ENCODE data around the gene GALNT12. TPM values are rescaled to one million over a fixed set of nuclear protein-coding genes. Genes with fewer than 3 reads are reported as not detected.

Gene GALNT12
- total and polyA plus RNA-seq, 8 donors, result 9.0 to 212 (median 41.8) TPM

- Histone ChIP-seq H3K27me3 (no peaks in the 10 kb centered on the region), H3K4me1 (no peaks in the 10 kb centered on the region), H3K4me3 (no peak overlapping the region), H3K9me3 (peaks cover 0 to 9% (median 2%) of the 10 kb centered on the region in 4 donors), H3K36me3 (peaks cover 18 to 68% (median 57%) of the 10 kb centered on the region in 4 donors), H3K27ac (no peak overlapping the region)
- no peak for DNase-seq
- TF ChIP-seq POLR2A (IDR thresholded peaks at IDR 0.05) (no peak), EP300 (IDR thresholded peaks at IDR 0.05) (no peak), CTCF (IDR thresholded peaks at IDR 0.05) (no peak), POLR2AphosphoS5 (IDR thresholded peaks at IDR 0.05) (no peak)
- intact Hi-C loops (cut with DNase I; ENCODE audit: low total_unique reads), result no loop called here
- 74 to 93% (median 89%) methylated on average over 1 of the region's 1 CpG for WGBS, 5 donors
Observed at GRCh38 chr9:98765256-98765655, 42.2 kb upstream of the GALNT12 start.

- peaks cover 30 to 82% (median 70%) of the 10 kb centered on the region in 4 donors for H3K36me3 ChIP-seq
- intact Hi-C loops (cut with DNase I; ENCODE audit: low total_unique reads), result no loop called here
- TF ChIP-seq POLR2AphosphoS5 (IDR thresholded peaks at IDR 0.05) (no peak), POLR2A (IDR thresholded peaks at IDR 0.05) (no peak), CTCF (IDR thresholded peaks at IDR 0.05) (no peak), EP300 (IDR thresholded peaks at IDR 0.05) (no peak)
- no peak for DNase-seq
- WGBS, 5 donors, result 89 to 97% (median 95%) methylated on average over 2 of the region's 2 CpGs
- no peak overlapping the region for H3K4me3 ChIP-seq
- no peaks in the 10 kb centered on the region for H3K27me3 ChIP-seq
- H3K4me1 ChIP-seq, result no peaks in the 10 kb centered on the region
- H3K9me3 ChIP-seq, result peaks cover 0 to 9% (median 2%) of the 10 kb centered on the region in 4 donors
- H3K27ac ChIP-seq, result no peak overlapping the region
Observed at GRCh38 chr9:98766586-98766985, 40.9 kb upstream of the GALNT12 start.

GRCh38 chr9:98767196-98767595 is 40.3 kb upstream of the GALNT12 start:
- H3K4me3 ChIP-seq, result no peak overlapping the region
- H3K9me3 ChIP-seq, result peaks cover 0 to 9% (median 2%) of the 10 kb centered on the region in 4 donors
- H3K27me3 ChIP-seq, result no peaks in the 10 kb centered on the region
- TF ChIP-seq POLR2A (IDR thresholded peaks at IDR 0.05) (no peak), EP300 (IDR thresholded peaks at IDR 0.05) (no peak), POLR2AphosphoS5 (IDR thresholded peaks at IDR 0.05) (no peak), CTCF (IDR thresholded peaks at IDR 0.05) (no peak)
- H3K27ac ChIP-seq, result no peak overlapping the region
- no peaks in the 10 kb centered on the region for H3K4me1 ChIP-seq
- intact Hi-C loops (cut with DNase I; ENCODE audit: low total_unique reads), result no loop called here
- no peak for DNase-seq
- H3K36me3 ChIP-seq, result peaks cover 36 to 88% (median 76%) of the 10 kb centered on the region in 4 donors
- WGBS, 5 donors, result 90 to 97% (median 95%) methylated on average over 3 of the region's 3 CpGs

- 88 to 97% (median 96%) methylated on average over 7 of the region's 7 CpGs for WGBS, 5 donors
- H3K36me3 ChIP-seq, result peaks cover 43 to 95% (median 83%) of the 10 kb centered on the region in 4 donors
- no peak overlapping the region for H3K4me3 ChIP-seq
- TF ChIP-seq POLR2A (IDR thresholded peaks at IDR 0.05) (no peak), CTCF (IDR thresholded peaks at IDR 0.05) (no peak), POLR2AphosphoS5 (IDR thresholded peaks at IDR 0.05) (no peak), EP300 (IDR thresholded peaks at IDR 0.05) (no peak)
- H3K9me3 ChIP-seq, result peaks cover 0 to 9% (median 2%) of the 10 kb centered on the region in 4 donors
- intact Hi-C loops (cut with DNase I; ENCODE audit: low total_unique reads), result no loop called here
- no peak for DNase-seq
- no peak overlapping the region for H3K27ac ChIP-seq
- no peaks in the 10 kb centered on the region for H3K27me3 ChIP-seq
- H3K4me1 ChIP-seq, result no peaks in the 10 kb centered on the region
Observed at GRCh38 chr9:98767915-98768314, 39.6 kb upstream of the GALNT12 start.
